ENCODE data around the gene SUSD6. TPM values are rescaled to one million over a fixed set of nuclear protein-coding genes. Genes with fewer than 3 reads are reported as not detected.

SUSD6 gene
- total RNA-seq, 1 experiment from 2014 or later = 32.1 TPM

DNA sequence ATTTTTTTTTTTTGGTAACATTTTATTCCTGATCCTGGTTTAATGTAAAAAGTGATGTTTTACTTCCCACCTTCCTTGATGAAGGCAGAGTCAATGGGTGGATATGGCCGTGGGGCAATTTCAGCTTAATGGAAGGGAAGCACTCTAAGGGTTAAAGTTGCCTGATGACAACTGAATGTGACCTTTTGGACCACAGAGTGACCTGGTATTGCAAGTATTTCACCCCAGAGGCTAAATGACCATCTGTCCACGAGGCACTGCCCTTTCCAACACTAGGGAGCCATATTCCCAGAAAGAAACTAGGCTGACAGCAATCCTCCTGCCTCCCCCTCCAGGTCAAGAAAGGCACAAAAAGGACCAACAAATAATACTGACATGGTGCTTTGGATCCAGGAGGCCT is 41.5 kb upstream of the SUSD6 start:
- no peak for DNase-seq (ENCODE audit: unreplicated experiment)
- no peaks in the 10 kb centered on the region for H3K9me3 Mint-ChIP-seq (ENCODE audit: unreplicated experiment)
- no peak overlapping the region for H3K27ac Mint-ChIP-seq (ENCODE audit: low read depth, unreplicated experiment)
- no TSS peak for BruUV-seq (replicated peaks)
- H3K4me1 Mint-ChIP-seq (ENCODE audit: insufficient read depth, unreplicated experiment) = peaks cover 5% of the 10 kb centered on the region
- ChIA-PET POLR2A (no interaction called here), CTCF (interaction anchor here (1.2 to 7.4 kb wide), 3 partner anchors 10 to 33 kb away, joined by 5 to 113 read pairs (median 5); no protein-coding TSS in a partner anchor)
- H3K27me3 Mint-ChIP-seq (ENCODE audit: insufficient read depth, unreplicated experiment) = peaks cover 61% of the 10 kb centered on the region
- TF ChIP-seq CTCF (IDR thresholded peaks at IDR 0.05; ENCODE audit: unreplicated experiment) = no peak
- no peak overlapping the region for H3K4me3 Mint-ChIP-seq (ENCODE audit: unreplicated experiment)
- no peaks in the 10 kb centered on the region for H3K36me3 Mint-ChIP-seq (ENCODE audit: insufficient read depth, unreplicated experiment)
- intact Hi-C loops (cut with micrococcal nuclease) = no loop called here

DNA sequence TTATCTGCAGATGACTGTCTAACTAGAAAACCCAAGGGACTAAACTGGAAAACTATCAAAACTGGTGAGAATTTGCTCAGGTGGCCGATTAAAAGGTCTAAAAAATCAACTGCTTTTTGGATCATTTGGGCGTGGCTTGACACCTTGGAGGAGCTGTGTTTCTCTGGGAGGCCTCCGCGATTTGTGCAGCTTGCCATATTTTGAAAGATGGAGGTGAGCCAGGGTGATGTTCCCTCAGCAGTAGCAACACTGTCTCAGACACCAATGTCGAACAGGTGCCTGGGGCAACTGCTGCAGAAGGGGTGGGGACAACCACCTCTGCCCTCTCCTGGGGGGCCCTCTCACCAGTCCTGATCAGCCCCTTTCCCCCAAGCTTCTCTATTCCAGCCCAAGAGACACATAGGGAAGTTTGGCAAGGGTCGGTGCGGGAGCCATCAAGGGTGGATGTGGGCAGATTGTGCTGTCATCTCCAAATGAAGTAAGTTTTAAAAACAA is 40.5 kb upstream of the SUSD6 start:
- no peak overlapping the region for H3K27ac Mint-ChIP-seq (ENCODE audit: low read depth, unreplicated experiment)
- H3K9me3 Mint-ChIP-seq (ENCODE audit: unreplicated experiment) = no peaks in the 10 kb centered on the region
- DNase-seq (ENCODE audit: unreplicated experiment) = no peak
- ChIA-PET CTCF (interaction anchor here (1.2 to 7.4 kb wide), 3 partner anchors 9 to 149 kb away, joined by 5 to 113 read pairs (median 6); no protein-coding TSS in a partner anchor), POLR2A (interaction anchor here (1.3 kb wide), 1 partner anchor 12 kb away, joined by 3 read pairs; no protein-coding TSS in a partner anchor)
- no peaks in the 10 kb centered on the region for H3K36me3 Mint-ChIP-seq (ENCODE audit: insufficient read depth, unreplicated experiment)
- peaks cover 60% of the 10 kb centered on the region for H3K27me3 Mint-ChIP-seq (ENCODE audit: insufficient read depth, unreplicated experiment)
- peaks cover 6% of the 10 kb centered on the region for H3K4me1 Mint-ChIP-seq (ENCODE audit: insufficient read depth, unreplicated experiment)
- BruUV-seq (replicated peaks) = no TSS peak
- intact Hi-C loops (cut with micrococcal nuclease) = no loop called here
- no peak for TF ChIP-seq CTCF (IDR thresholded peaks at IDR 0.05; ENCODE audit: unreplicated experiment)
- H3K4me3 Mint-ChIP-seq (ENCODE audit: unreplicated experiment) = no peak overlapping the region

- BruUV-seq (replicated peaks) = no TSS peak
- Mint-ChIP-seq H3K4me3 (ENCODE audit: unreplicated experiment) (no peak overlapping the region), H3K4me1 (ENCODE audit: insufficient read depth, unreplicated experiment) (peaks cover 6% of the 10 kb centered on the region), H3K27me3 (ENCODE audit: insufficient read depth, unreplicated experiment) (peaks cover 60% of the 10 kb centered on the region), H3K36me3 (ENCODE audit: insufficient read depth, unreplicated experiment) (no peaks in the 10 kb centered on the region), H3K9me3 (ENCODE audit: unreplicated experiment) (no peaks in the 10 kb centered on the region), H3K27ac (ENCODE audit: low read depth, unreplicated experiment) (no peak overlapping the region)
- CTCF ChIA-PET = interaction anchor here (1.1 to 7.4 kb wide), 6 partner anchors 8 to 149 kb away, joined by 3 to 113 read pairs (median 6); no protein-coding TSS in a partner anchor
- no peak for DNase-seq (ENCODE audit: unreplicated experiment)
- no peak for TF ChIP-seq CTCF (IDR thresholded peaks at IDR 0.05; ENCODE audit: unreplicated experiment)
- POLR2A ChIA-PET = interaction anchor here (1.3 kb wide), 1 partner anchor 12 kb away, joined by 3 read pairs; no protein-coding TSS in a partner anchor
- intact Hi-C loops (cut with micrococcal nuclease) = no loop called here
Observed at GRCh38 chr14:69571449-69572029, 39.9 kb upstream of the SUSD6 start.

DNA sequence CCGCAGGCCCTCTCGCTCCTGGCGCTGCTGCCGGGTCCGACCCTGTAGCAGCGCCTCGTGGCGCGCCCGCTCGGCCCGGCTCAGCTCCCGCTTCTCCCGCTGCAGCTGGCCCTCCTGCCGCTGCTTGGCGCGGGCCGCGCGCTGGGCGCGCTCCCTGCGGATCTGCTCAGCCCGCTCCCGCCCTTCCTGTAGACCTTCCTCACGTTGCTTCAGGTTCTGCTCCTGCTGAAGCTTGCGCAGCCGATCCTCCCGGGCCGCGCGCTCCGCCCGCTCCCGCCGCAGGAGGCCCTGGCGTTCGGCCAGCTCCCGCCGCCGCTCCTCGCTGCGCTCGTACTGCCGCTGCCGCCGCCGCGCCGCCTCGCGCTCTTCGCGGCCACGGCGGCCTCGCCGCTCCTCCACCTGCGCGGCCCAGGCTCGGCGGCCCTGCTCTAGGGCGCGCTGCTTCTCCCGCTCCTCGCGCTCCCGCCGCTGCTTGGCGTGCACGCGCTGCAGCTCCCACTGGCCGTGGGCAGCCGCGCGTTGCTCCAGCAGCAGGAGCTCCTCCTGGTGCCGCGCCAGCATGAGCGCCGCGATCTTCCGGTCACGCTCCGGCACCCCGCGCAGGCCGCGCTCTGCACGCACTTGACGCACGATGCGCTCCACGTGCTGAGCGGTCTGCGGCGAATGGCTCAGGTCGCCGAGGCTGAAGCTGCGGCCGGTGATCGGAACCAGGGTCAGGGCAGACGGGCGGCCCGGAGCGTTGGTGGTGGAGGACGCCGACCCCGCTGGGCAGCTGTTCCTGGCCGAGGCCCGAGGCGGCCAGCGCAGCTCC is 39.2 kb upstream of the SUSD6 start:
- Mint-ChIP-seq H3K9me3 (ENCODE audit: unreplicated experiment) (no peaks in the 10 kb centered on the region), H3K4me1 (ENCODE audit: insufficient read depth, unreplicated experiment) (peaks cover 6% of the 10 kb centered on the region), H3K27ac (ENCODE audit: low read depth, unreplicated experiment) (no peak overlapping the region), H3K4me3 (ENCODE audit: unreplicated experiment) (no peak overlapping the region), H3K27me3 (ENCODE audit: insufficient read depth, unreplicated experiment) (peaks cover 56% of the 10 kb centered on the region), H3K36me3 (ENCODE audit: insufficient read depth, unreplicated experiment) (no peaks in the 10 kb centered on the region)
- ChIA-PET CTCF (interaction anchor here (0.6 to 7.4 kb wide), 6 partner anchors 8 to 934 kb away, joined by 3 to 113 read pairs (median 6); no protein-coding TSS in a partner anchor), POLR2A (no interaction called here)
- intact Hi-C loops (cut with micrococcal nuclease) = no loop called here
- no peak for DNase-seq (ENCODE audit: unreplicated experiment)
- BruUV-seq (replicated peaks) = no TSS peak
- no peak for TF ChIP-seq CTCF (IDR thresholded peaks at IDR 0.05; ENCODE audit: unreplicated experiment)
